HEK293 (cell line): ENCODE measurements around the gene RD3L.

Source experiments
- CTCF ChIA-PET: fragments of 350-600 bp; formaldehyde crosslinking; extraction: SDS; loops from one replicate; lab custom pipeline; 2021; ENCODE audit warnings: antibody characterized with exemption; lab: Yijun Ruan, JAX
- POLR2A ChIA-PET: fragments of 300-600 bp; formaldehyde crosslinking; extraction: SDS; loops from one replicate; lab custom pipeline; 2020; ENCODE audit warnings: antibody characterized with exemption, inconsistent platforms; lab: Yijun Ruan, JAX
- H3K27ac ChIP-seq: fragments of 200-500 bp; sonication (Bioruptor generic); 2 replicates; pipeline ENCODE4 v1.5.1; 2014; ENCODE audit warnings: low read depth, low read length, control low read depth, inconsistent platforms; ENCODE audit errors: extremely low read depth
- H3K36me3 ChIP-seq, 2 experiments: fragments of 200-500 bp in 1 of 2; sonication (Bioruptor generic) in 1 of 2; 1 replicate in 1 of 2; 2 replicates in 1 of 2; pipeline ENCODE4 v1.5.1; 2014 to 2017; ENCODE audit warnings: inconsistent platforms in 2 of 2, low read length in 2 of 2; ENCODE audit not compliant: control insufficient read depth in 2 of 2, insufficient read depth in 1 of 2
- H3K4me1 ChIP-seq: fragments of 200-500 bp; sonication (Bioruptor generic); 2 replicates; pipeline ENCODE4 v1.5.1; 2014; ENCODE audit warnings: mild to moderate bottlenecking, low read length, inconsistent platforms; ENCODE audit not compliant: control insufficient read depth, insufficient read depth
- H3K4me3 ChIP-seq: 2 replicates; pipeline ENCODE4 v1.5.1; 2011; ENCODE audit warnings: low read depth, mild to moderate bottlenecking, control low read depth, low read length, moderate library complexity
- H3K9me3 ChIP-seq: fragments of 200-500 bp; sonication (Bioruptor generic); 2 replicates; pipeline ENCODE4 v1.5.1; 2014; ENCODE audit warnings: low read depth, low read length, inconsistent platforms; ENCODE audit not compliant: control insufficient read depth, insufficient read depth
- BCL11B ChIP-seq: fragments of 450-650 bp; formaldehyde crosslinking; IDR thresholded peaks from 2 replicates; pipeline ENCODE4 v1.5.1; 2016; ENCODE audit warnings: low read depth, missing biosample characterization, missing genetic modification characterization
- MZF1 ChIP-seq: fragments of 450-650 bp; formaldehyde crosslinking; IDR thresholded peaks from 2 replicates; pipeline ENCODE4 v1.5.1; 2017; ENCODE audit warnings: missing biosample characterization, missing genetic modification characterization, borderline replicate concordance
- SALL2 ChIP-seq: fragments of 450-650 bp; formaldehyde crosslinking; IDR thresholded peaks from 2 replicates; pipeline ENCODE4 v1.5.0; 2017; ENCODE audit warnings: missing biosample characterization, mild to moderate bottlenecking, missing genetic modification characterization, borderline replicate concordance
- SP2 ChIP-seq: fragments of 450-650 bp; formaldehyde crosslinking; IDR thresholded peaks from 2 replicates; pipeline ENCODE4 v1.5.1; 2016; ENCODE audit warnings: missing biosample characterization, missing genetic modification characterization
- TRIM28 ChIP-seq: IDR thresholded peaks from 2 replicates; pipeline ENCODE4 v1.6.1; 2011; ENCODE audit warnings: low read length, control low read depth, borderline replicate concordance
- YY1 ChIP-seq: fragments of 450-650 bp; formaldehyde crosslinking; IDR thresholded peaks from 2 replicates; pipeline ENCODE4 v1.5.1; 2018; ENCODE audit warnings: missing biosample characterization, missing genetic modification characterization
- YY2 ChIP-seq: fragments of 450-650 bp; formaldehyde crosslinking; IDR thresholded peaks from 2 replicates; pipeline ENCODE4 v1.5.1; 2016; ENCODE audit warnings: missing biosample characterization, missing genetic modification characterization
- ZNF140 ChIP-seq: fragments of 450-650 bp; formaldehyde crosslinking; IDR thresholded peaks from 2 replicates; pipeline ENCODE4 v1.5.1; 2016; ENCODE audit warnings: missing biosample characterization, missing genetic modification characterization
- ZNF148 ChIP-seq: fragments of 450-650 bp; formaldehyde crosslinking; IDR thresholded peaks from 2 replicates; pipeline ENCODE4 v1.5.0; 2017; ENCODE audit warnings: missing biosample characterization, missing genetic modification characterization, borderline replicate concordance
- ZNF362 ChIP-seq: fragments of 450-650 bp; formaldehyde crosslinking; IDR thresholded peaks from 2 replicates; pipeline ENCODE4 v1.5.1; 2016; ENCODE audit warnings: missing biosample characterization, missing genetic modification characterization
- ZNF544 ChIP-seq: fragments of 450-650 bp; formaldehyde crosslinking; IDR thresholded peaks from 2 replicates; pipeline ENCODE4 v1.5.0; 2017; ENCODE audit warnings: missing biosample characterization, missing genetic modification characterization
- ZNF560 ChIP-seq: fragments of 450-650 bp; formaldehyde crosslinking; IDR thresholded peaks from 2 replicates; pipeline ENCODE4 v1.5.1; 2017; ENCODE audit warnings: missing biosample characterization, missing genetic modification characterization, borderline replicate concordance
- ZNF629 ChIP-seq: fragments of 450-650 bp; formaldehyde crosslinking; IDR thresholded peaks from 2 replicates; pipeline ENCODE4 v1.5.1; 2017; ENCODE audit warnings: missing biosample characterization, missing genetic modification characterization
- ZNF692 ChIP-seq: fragments of 450-650 bp; formaldehyde crosslinking; IDR thresholded peaks from 2 replicates; pipeline ENCODE4 v1.5.1; 2016; ENCODE audit warnings: missing biosample characterization, missing genetic modification characterization
- ZNF776 ChIP-seq: fragments of 450-650 bp; formaldehyde crosslinking; IDR thresholded peaks from 2 replicates; pipeline ENCODE4 v1.5.0; 2017; ENCODE audit warnings: missing biosample characterization, missing genetic modification characterization, borderline replicate concordance

RD3L gene

GRCh38 chr14:103909531-103910261 lies 32.6 kb downstream of the RD3L start:
- no peaks in the 10 kb centered on the region for H3K9me3 ChIP-seq
- TF ChIP-seq TRIM28: no peak
- TF ChIP-seq ZNF362 (tag by site-specific recombination): no peak
- no peak for TF ChIP-seq ZNF692 (tag by site-specific recombination)
- H3K27ac ChIP-seq: no peak overlapping the region
- ChIA-PET POLR2A (interaction anchor here (0.6 to 1.1 kb wide), 3 partner anchors 101 to 1580 kb away, joined by 3 to 5 read pairs (median 5); no protein-coding TSS in a partner anchor), CTCF (interaction anchor here (0.6 to 5.7 kb wide), 25 partner anchors 9 to 342 kb away, joined by 3 to 65 read pairs (median 4); a partner anchor contains a TSS)
- no peak overlapping the region for H3K4me3 ChIP-seq
- no peaks in the 10 kb centered on the region for H3K4me1 ChIP-seq
- H3K36me3 ChIP-seq: peaks cover 23 to 42% of the 10 kb centered on the region in 2 experiments

GRCh38 chr14:103908580-103908979 lies 33.7 kb downstream of the RD3L start:
- Histone ChIP-seq H3K36me3 (peaks cover 12 to 31% of the 10 kb centered on the region in 2 experiments), H3K4me1 (no peaks in the 10 kb centered on the region), H3K4me3 (no peak overlapping the region), H3K27ac (no peak overlapping the region), H3K9me3 (no peaks in the 10 kb centered on the region)
- CTCF ChIA-PET: interaction anchor here (0.7 to 5.7 kb wide), 4 partner anchors 8 to 363 kb away, joined by 3 to 65 read pairs (median 28); no protein-coding TSS in a partner anchor
- TF ChIP-seq MZF1 (tag by site-specific recombination): no peak
- TF ChIP-seq ZNF148: no peak
- no peak for TF ChIP-seq ZNF776 (tag by site-specific recombination)
- TF ChIP-seq YY1 (tag by site-specific recombination): no peak
- TF ChIP-seq ZNF629: no peak
- no peak for TF ChIP-seq YY2 (tag by site-specific recombination)
- no peak for TF ChIP-seq BCL11B (tag by site-specific recombination)
- TF ChIP-seq ZNF362 (tag by site-specific recombination): no peak
- no peak for TF ChIP-seq ZNF140 (tag by site-specific recombination)
- no peak for TF ChIP-seq SP2
- no peak for TF ChIP-seq ZNF560 (tag by site-specific recombination)
- TF ChIP-seq ZNF544 (tag by site-specific recombination): no peak
- no peak for TF ChIP-seq SALL2 (tag by site-specific recombination)
- POLR2A ChIA-PET: no interaction called here
